GM12872 (cell line): ENCODE measurements around the gene MYO18B.

Experiments
- TF ChIP-seq, protein P1 (sequence below): IDR thresholded peaks from 3 replicates; pipeline ENCODE4 v1.5.1; 2011; ENCODE audit warnings: low read depth, mild to moderate bottlenecking, low read length, moderate library complexity; ENCODE audit not compliant: insufficient read depth

Gene MYO18B

GRCh38 chr22:25802018-25802417 is 60.0 kb downstream of the MYO18B start:
- TF ChIP-seq, protein P1, sequence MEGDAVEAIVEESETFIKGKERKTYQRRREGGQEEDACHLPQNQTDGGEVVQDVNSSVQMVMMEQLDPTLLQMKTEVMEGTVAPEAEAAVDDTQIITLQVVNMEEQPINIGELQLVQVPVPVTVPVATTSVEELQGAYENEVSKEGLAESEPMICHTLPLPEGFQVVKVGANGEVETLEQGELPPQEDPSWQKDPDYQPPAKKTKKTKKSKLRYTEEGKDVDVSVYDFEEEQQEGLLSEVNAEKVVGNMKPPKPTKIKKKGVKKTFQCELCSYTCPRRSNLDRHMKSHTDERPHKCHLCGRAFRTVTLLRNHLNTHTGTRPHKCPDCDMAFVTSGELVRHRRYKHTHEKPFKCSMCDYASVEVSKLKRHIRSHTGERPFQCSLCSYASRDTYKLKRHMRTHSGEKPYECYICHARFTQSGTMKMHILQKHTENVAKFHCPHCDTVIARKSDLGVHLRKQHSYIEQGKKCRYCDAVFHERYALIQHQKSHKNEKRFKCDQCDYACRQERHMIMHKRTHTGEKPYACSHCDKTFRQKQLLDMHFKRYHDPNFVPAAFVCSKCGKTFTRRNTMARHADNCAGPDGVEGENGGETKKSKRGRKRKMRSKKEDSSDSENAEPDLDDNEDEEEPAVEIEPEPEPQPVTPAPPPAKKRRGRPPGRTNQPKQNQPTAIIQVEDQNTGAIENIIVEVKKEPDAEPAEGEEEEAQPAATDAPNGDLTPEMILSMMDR, result no peak

- TF ChIP-seq, protein P1, result no peak
These were observed 62.7 kb downstream of the MYO18B start for GRCh38 chr22:25804676-25805075.

DNA sequence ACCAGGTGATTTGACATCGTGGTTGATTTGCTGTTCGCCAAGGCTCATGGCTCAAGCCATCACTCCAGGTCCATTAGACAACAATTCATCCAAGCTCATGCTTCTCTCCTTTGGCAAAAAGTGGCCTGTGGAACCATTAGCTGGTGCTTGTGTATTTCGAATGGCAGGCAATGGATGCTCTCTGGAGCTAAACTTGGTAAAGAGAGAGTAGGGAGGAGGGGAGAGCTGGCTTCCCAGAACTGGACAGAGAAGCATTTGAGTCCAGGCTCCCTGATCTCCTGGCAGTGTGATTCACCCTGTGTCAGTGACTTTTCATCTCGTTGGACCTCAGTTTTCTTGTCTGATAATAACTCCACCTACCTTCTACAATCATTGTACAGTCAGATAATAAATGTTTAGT is 64.6 kb downstream of the MYO18B start:
- TF ChIP-seq, protein P1, result no peak

DNA sequence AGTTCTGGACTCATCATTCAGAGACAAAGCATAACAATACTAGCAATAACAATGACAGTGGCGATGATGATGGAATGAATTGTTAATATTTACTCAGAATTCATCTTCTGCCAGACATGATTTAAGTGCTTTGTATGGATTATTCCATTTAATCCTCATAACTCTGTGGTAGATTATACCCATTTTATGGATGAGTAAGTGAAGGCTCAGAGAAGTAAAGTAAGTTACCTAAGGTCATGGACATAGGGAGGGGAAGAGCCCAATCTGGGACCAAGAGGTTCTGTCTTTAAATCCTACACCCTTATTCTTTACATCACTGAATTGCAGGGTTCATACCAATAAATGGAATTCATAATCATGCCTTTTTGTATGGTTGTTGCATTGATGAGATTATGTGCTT is 72.7 kb downstream of the MYO18B start:
- TF ChIP-seq, protein P1, result no peak

DNA sequence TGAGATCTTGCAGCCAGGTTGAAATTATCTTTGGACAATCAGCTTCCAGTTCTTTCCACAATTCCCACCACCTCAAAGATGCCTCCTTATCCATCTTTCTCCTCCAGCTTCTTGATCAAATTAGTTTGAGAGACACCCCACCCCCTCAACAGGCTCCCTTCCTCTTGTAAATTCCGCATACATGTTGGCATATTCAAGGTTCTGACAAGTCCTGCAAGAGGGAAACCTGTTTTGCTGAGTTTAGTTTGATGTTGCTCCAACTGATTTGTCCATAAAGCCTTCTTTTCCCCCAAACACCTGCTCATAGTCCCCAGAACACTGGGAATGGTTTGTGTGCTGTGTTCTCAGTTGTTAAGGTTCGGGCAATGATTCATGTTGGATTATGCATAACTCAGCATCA is 73.6 kb downstream of the MYO18B start:
- TF ChIP-seq, protein P1, result no peak

GRCh38 chr22:25816522-25817059 is 74.6 kb downstream of the MYO18B start:
- TF ChIP-seq, protein P1, result no peak

DNA sequence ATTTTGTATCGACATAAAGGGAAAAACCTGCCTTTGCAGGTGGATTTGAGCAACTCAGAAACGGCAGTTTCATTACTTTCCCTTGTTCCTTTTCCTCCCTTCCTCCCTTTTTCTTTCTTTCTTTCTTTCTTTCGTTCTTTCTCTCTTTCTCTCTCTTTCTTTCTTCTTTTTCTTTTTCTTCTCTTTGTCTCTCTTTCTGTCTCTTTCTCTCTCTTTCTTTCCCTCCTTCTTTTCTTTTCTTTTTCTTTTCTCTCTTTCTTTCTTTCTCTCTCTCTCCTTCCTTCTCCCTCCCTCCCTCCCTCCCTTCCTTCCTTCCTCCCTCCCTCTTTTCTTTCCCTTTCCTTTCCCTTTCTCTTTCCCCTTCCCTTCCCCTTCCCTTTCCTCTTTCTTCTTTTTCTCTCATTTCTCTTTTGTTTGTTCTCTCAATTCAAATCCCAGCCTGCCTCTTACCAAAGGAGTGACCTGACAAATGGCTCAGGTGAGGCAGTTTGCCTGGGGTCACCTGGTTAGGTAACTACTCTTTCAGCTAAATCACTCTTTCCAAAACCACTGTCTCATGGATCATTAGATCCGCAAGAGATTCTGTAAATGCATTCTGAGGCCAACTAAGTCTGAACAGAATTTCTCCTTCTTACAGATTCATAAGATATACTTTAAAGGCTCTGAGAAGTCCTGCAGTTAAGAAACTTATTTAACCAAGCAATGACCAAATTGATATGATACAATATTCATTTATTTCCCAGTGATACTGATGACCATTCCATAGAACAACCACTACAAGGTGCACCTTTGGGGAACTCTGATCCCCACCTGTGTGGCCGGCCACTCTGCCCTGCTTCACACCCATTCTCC is 75.3 kb downstream of the MYO18B start:
- TF ChIP-seq, protein P1, result no peak
